Activated naive CD8-positive, alpha-beta T cell treated with anti-CD3 and anti-CD28 coated beads, Interleukin-2, amount 50 U/mL, for 24 hours (primary cell): Measurements from ENCODE around the gene NRROS.
"Not testable (repeated sequence)": the region's sequence is repeated elsewhere in the genome, so short reads cannot be mapped to it uniquely, and the experiment has no call there.

Experiments
- ATAC-seq: fragments of 150-1000 bp; cut with Tn5 transposase; one replicate; pipeline ENCODE4 v1.10.0; 2021
- DNase-seq: peaks from one replicate; pipeline ENCODE4 v3.0.0; 2021
- H3K27ac Mint-ChIP-seq: one replicate; pipeline ENCODE4 v1.8.0; 2021; ENCODE audit warnings: mild to moderate bottlenecking, mixed read lengths
- H3K27me3 Mint-ChIP-seq: one replicate; pipeline ENCODE4 v1.8.0; 2021; ENCODE audit warnings: mixed read lengths
- H3K36me3 Mint-ChIP-seq: one replicate; pipeline ENCODE4 v1.8.0; 2021; ENCODE audit warnings: low read depth, mixed read lengths
- H3K4me1 Mint-ChIP-seq: one replicate; pipeline ENCODE4 v1.8.0; 2021; ENCODE audit warnings: mixed read lengths
- H3K4me3 Mint-ChIP-seq: one replicate; pipeline ENCODE4 v1.8.0; 2021; ENCODE audit warnings: mild to moderate bottlenecking, moderate library complexity, mixed read lengths
- H3K9me3 Mint-ChIP-seq: one replicate; pipeline ENCODE4 v1.8.0; 2021; ENCODE audit warnings: mixed read lengths

NRROS gene

DNA sequence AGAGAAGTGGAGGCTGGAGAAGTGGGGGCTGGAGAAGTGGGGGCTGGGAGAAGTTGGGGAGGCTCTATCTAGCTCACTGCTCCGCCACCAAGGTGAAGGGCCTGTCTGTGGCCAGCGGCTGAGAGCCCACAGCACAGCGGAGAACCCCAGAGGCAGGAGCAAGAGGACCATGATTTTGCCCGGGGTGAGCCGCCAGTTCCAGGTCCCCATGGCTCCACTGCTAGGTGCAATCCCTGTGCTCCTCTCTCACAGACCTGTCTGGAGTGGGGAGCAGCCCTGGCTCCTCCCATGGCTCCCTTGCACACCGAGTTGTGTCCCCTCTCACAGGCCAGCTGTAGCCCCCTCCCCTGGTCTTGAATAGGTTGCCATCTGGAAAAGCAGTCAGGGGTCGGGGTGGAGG, 4.7 kb upstream of the NRROS start:
- Mint-ChIP-seq H3K9me3 (no peaks in the 10 kb centered on the region), H3K4me1 (peaks cover 63% of the 10 kb centered on the region), H3K27ac (no peak overlapping the region), H3K4me3 (no peak overlapping the region), H3K36me3 (no peaks in the 10 kb centered on the region), H3K27me3 (no peaks in the 10 kb centered on the region)
- no peak for ATAC-seq
- no peak for DNase-seq

- no peak overlapping the region for H3K27ac Mint-ChIP-seq
Observed at GRCh38 chr3:196636369-196637349, 2.8 kb upstream of the NRROS start.

DNA sequence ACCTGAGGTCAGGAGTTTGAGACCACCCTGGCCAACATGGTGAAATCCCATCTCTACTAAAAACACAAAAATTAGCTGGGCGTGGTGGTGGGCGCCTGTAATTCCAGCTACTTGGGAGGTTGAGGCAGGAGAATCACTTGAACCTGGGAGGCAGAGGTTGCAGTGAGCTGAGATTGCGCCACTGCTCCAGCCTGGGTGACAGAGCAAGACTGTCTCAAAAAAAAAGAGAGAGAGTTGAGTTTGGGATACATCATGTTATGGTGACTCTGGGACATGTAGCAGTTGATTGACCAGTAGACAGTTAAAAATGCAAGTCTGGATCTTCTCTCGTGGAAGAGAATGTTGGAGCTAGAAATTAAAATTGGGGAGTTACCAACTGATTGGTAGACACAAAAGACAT, 1.6 kb upstream of the NRROS start:
- H3K4me3 Mint-ChIP-seq = peak overlapping the region; percentile 32
- H3K27me3 Mint-ChIP-seq, H3K9me3 Mint-ChIP-seq, DNase-seq, ATAC-seq: not testable (repeated sequence)
- H3K4me1 Mint-ChIP-seq = peaks cover 66% of the 10 kb centered on the region
- H3K36me3 Mint-ChIP-seq = peaks cover 11% of the 10 kb centered on the region
- H3K27ac Mint-ChIP-seq = peak overlapping the region; percentile 0

More at GRCh38 chr3:196636369-196637349, 2.8 kb upstream of the NRROS start:
- DNase-seq = no peak
- H3K27me3 Mint-ChIP-seq = no peaks in the 10 kb centered on the region
- peaks cover 5% of the 10 kb centered on the region for H3K36me3 Mint-ChIP-seq
- no peak overlapping the region for H3K4me3 Mint-ChIP-seq
- no peak for ATAC-seq
- peaks cover 62% of the 10 kb centered on the region for H3K4me1 Mint-ChIP-seq
- no peaks in the 10 kb centered on the region for H3K9me3 Mint-ChIP-seq

DNA sequence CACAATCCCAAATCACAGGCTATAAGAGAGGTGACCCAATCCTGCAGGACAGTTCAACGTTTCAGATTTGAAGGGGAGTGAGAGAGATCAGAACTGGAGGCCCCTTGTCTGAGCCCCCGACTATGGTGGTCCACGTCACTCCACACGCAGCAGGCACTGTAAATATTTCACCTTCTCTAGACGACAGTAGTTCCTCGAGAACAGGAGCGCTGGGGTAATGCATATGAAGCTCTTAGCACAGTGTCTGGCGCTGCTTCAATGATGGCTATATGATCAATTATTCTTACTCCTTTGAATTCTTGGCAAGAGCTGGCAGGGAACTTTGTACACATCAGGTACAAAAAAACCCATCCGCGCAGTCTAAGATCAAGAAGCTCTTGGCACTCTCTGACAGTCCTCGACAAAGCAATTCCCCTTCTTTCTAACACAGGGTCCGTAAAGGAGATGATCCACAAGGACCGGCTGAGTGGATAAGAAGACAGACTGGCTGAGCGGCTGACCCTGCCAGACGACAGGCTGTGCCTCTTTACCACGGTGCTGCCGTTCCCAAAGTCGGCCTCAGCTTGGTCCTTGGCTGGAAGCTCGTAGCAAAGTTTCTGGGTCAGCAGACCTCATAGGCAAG, 522 bp upstream of the NRROS start:
- ATAC-seq (no peak), DNase-seq (no peak)
- Mint-ChIP-seq H3K9me3 (no peaks in the 10 kb centered on the region), H3K36me3 (peaks cover 17% of the 10 kb centered on the region), H3K27ac (peak overlapping the region; percentile 88), H3K27me3 (no peaks in the 10 kb centered on the region), H3K4me3 (peak overlapping the region; percentile 86), H3K4me1 (peaks cover 67% of the 10 kb centered on the region)

- Mint-ChIP-seq H3K4me3 (peak overlapping the region; percentile 86), H3K4me1 (peaks cover 75% of the 10 kb centered on the region), H3K36me3 (peaks cover 25% of the 10 kb centered on the region), H3K27me3 (no peaks in the 10 kb centered on the region), H3K27ac (peak overlapping the region; percentile 88), H3K9me3 (no peaks in the 10 kb centered on the region)
- peak; percentile 6 for ATAC-seq
- no peak for DNase-seq
Observed at GRCh38 chr3:196640297-196641018, 964 bp downstream of the NRROS start.

- peaks cover 78% of the 10 kb centered on the region for H3K4me1 Mint-ChIP-seq
- DNase-seq (no peak), ATAC-seq (peak; percentile 60)
- H3K9me3 Mint-ChIP-seq = no peaks in the 10 kb centered on the region
- H3K27me3 Mint-ChIP-seq = no peaks in the 10 kb centered on the region
- peak overlapping the region; percentile 86 for H3K4me3 Mint-ChIP-seq
- peak overlapping the region; percentile 88 for H3K27ac Mint-ChIP-seq
- peaks cover 29% of the 10 kb centered on the region for H3K36me3 Mint-ChIP-seq
Observed at GRCh38 chr3:196641333-196642054, 2.0 kb downstream of the NRROS start.

GRCh38 chr3:196642434-196642833, 2.9 kb downstream of the NRROS start:
- no peaks in the 10 kb centered on the region for H3K27me3 Mint-ChIP-seq
- H3K36me3 Mint-ChIP-seq = peaks cover 34% of the 10 kb centered on the region
- peak overlapping the region; percentile 88 for H3K27ac Mint-ChIP-seq
- H3K4me3 Mint-ChIP-seq = peak overlapping the region; percentile 86
- no peaks in the 10 kb centered on the region for H3K9me3 Mint-ChIP-seq
- DNase-seq (no peak), ATAC-seq (no peak)
- H3K4me1 Mint-ChIP-seq = peaks cover 78% of the 10 kb centered on the region

GRCh38 chr3:196643201-196643749, 3.8 kb downstream of the NRROS start:
- peak overlapping the region; percentile 88 for H3K27ac Mint-ChIP-seq
- H3K4me1 Mint-ChIP-seq = peaks cover 74% of the 10 kb centered on the region
- no peaks in the 10 kb centered on the region for H3K9me3 Mint-ChIP-seq
- peak; percentile 65 for DNase-seq
- H3K36me3 Mint-ChIP-seq = peaks cover 36% of the 10 kb centered on the region
- no peaks in the 10 kb centered on the region for H3K27me3 Mint-ChIP-seq
- H3K4me3 Mint-ChIP-seq = peak overlapping the region; percentile 86
- peak; percentile 62 for ATAC-seq

DNA sequence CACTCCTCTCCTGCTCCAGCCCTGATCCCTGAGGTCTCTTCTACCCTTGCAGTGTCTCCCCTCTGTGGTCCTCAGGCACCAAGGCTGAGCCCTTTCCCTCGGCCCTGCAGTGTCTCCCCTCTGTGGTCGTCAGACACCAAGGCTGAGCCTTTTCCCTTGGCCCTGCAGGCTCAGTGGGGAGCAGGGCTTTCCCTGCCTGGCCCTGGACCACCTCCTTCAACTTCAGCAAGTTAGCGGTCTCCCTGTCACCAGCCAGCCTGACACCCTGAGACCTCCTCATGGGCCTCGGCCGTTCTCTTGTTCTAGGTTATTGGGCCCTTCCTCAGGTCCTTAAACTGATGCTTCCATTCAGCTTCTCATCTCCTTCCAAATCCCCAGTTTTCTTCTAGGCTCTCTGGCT, 4.3 kb downstream of the NRROS start:
- DNase-seq = no peak
- Mint-ChIP-seq H3K27ac (peak overlapping the region; percentile 88), H3K36me3 (peaks cover 37% of the 10 kb centered on the region), H3K27me3 (no peaks in the 10 kb centered on the region), H3K4me3 (peak overlapping the region; percentile 15), H3K4me1 (peaks cover 72% of the 10 kb centered on the region), H3K9me3 (no peaks in the 10 kb centered on the region)
- ATAC-seq = no peak

DNA sequence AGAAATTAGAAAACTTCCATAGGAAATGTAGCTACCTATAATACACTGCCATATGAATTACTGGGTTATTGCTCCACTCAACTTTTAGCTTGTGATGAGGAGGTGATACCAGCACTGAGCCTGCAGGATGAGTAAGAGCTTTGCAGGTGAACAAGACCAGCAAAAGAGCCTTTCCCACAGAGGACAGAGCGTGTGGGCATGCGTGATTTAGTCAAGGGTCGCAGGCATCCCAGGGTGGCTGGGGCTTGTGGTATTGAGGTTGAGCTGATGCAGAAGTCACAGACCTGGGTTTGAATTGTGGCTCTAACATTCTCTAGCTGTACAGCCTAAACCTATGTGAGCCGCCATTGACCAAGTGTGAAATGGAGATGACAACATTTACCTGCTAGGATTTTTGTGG, 5.6 kb downstream of the NRROS start:
- H3K36me3 Mint-ChIP-seq = peaks cover 37% of the 10 kb centered on the region
- ATAC-seq (peak; percentile 9), DNase-seq (no peak)
- peak overlapping the region; percentile 13 for H3K27ac Mint-ChIP-seq
- no peaks in the 10 kb centered on the region for H3K27me3 Mint-ChIP-seq
- peaks cover 63% of the 10 kb centered on the region for H3K4me1 Mint-ChIP-seq
- no peaks in the 10 kb centered on the region for H3K9me3 Mint-ChIP-seq
- H3K4me3 Mint-ChIP-seq = no peak overlapping the region

DNA sequence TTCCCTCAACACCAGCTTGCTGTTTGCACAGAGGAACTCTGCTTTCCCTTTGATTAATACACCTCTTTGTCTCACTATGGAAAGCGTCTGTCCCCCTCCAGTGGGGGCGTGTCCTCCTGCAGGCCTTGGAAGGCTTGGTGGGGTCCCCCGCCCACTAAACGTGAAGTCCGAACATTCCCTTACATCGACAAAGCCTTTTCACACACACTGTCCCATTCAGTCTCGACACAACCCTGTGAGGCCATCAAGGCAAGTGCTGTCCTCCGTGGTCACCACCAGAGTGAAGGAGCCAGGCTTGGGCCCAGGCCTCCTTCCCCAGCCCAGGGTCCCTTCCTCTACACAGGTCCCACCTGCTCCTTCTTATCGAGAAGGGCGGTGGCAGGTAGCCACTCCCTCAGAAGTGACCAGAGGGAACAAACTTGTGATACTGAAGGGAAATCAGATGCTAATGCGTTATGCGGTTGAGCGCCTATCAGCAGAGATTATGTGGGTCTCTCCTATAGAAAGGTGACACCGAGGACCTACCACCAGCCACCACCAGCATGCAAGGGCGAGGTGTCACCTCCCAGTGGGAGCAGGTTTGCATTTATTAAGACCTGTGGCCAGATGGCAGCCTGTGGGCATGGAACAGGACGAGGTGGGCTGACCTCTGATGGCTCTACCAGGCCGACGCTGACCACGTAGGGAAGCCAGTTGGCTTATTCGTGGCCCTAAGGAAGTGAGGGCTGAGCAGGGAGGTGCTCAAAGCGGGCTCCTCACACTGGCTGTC, 6.6 kb downstream of the NRROS start:
- ATAC-seq = no peak

DNA sequence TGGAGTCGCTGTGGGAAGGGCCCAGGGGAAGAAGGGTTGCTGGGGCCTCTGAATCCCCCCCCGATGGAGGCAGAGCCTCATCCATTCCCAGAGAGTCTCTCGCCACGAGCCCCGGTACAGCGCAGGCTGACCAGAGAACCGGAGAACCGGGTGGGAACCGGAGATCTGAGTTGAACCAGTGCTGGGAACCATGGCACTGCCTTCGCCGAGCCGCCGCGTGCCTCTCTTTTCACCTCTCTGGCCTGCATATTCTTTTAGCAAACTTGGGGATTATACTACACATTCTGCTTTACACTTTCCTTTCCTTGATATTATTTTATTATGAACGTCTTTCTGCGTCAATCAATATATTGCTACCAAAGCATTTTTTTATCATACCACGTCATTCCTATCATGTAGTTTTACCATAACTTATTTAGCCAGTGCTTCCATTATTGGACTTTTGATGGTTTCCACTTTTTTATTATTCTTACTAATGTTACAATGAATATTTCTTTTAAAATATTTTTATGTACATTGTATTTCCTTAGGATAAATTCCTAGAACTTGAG, 7.2 kb downstream of the NRROS start:
- ATAC-seq (no peak), DNase-seq (no peak)
- peaks cover 56% of the 10 kb centered on the region for H3K4me1 Mint-ChIP-seq
- no peak overlapping the region for H3K27ac Mint-ChIP-seq
- H3K9me3 Mint-ChIP-seq = no peaks in the 10 kb centered on the region
- no peaks in the 10 kb centered on the region for H3K27me3 Mint-ChIP-seq
- H3K36me3 Mint-ChIP-seq = peaks cover 38% of the 10 kb centered on the region
- H3K4me3 Mint-ChIP-seq = no peak overlapping the region

More for the DNA sequence above, 6.6 kb downstream of the NRROS start:
- DNase-seq = no peak
- Mint-ChIP-seq H3K27me3 (no peaks in the 10 kb centered on the region), H3K27ac (no peak overlapping the region), H3K4me3 (no peak overlapping the region), H3K36me3 (peaks cover 40% of the 10 kb centered on the region), H3K9me3 (no peaks in the 10 kb centered on the region), H3K4me1 (peaks cover 60% of the 10 kb centered on the region)

DNA sequence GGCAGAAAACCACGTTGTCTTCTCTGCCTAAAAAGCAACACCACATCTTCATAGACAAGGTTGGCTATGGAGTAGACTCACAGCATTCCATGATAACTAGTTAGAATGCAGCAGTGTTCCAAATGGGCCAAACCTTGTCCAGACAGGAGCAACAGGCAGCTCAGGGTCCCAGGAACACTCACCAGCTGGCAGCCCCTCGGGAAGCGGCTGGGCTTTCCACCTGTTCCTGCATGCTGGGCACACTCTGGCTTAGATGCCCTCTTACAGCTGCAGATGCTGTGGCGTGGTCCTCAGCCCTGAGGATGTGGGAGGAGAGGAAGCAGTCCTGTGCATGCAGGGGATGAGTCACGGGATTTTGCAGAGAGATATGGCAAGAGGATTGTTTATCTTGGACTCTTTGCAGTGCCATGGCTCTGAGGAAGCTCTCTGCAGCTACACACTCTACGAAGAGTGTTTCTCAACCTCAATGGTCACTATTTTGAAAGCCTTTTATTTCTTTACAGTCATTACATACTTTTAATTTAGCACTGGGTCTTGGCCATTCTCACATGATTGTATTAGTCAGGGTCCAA, 11.3 kb downstream of the NRROS start:
- H3K4me3 Mint-ChIP-seq = no peak overlapping the region
- peaks cover 21% of the 10 kb centered on the region for H3K36me3 Mint-ChIP-seq
- no peaks in the 10 kb centered on the region for H3K9me3 Mint-ChIP-seq
- H3K4me1 Mint-ChIP-seq = peaks cover 22% of the 10 kb centered on the region
- H3K27me3 Mint-ChIP-seq = no peaks in the 10 kb centered on the region
- H3K27ac Mint-ChIP-seq = peak overlapping the region; percentile 49
- DNase-seq = no peak
- ATAC-seq = peak; percentile 80
